DMS79 treated with DMSO at 0.1 percent for 48 hours (cell line): Measurements from ENCODE around the gene LUC7L.
"Not testable (repeated sequence)": the region's sequence is repeated elsewhere in the genome, so short reads cannot be mapped to it uniquely, and the experiment has no call there.

Source experiments
- DNase-seq: peaks from one replicate; lab custom pipeline; 2025; lab: John Stamatoyannopoulos, UW

Gene LUC7L, protein sequence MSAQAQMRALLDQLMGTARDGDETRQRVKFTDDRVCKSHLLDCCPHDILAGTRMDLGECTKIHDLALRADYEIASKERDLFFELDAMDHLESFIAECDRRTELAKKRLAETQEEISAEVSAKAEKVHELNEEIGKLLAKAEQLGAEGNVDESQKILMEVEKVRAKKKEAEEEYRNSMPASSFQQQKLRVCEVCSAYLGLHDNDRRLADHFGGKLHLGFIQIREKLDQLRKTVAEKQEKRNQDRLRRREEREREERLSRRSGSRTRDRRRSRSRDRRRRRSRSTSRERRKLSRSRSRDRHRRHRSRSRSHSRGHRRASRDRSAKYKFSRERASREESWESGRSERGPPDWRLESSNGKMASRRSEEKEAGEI

DNA sequence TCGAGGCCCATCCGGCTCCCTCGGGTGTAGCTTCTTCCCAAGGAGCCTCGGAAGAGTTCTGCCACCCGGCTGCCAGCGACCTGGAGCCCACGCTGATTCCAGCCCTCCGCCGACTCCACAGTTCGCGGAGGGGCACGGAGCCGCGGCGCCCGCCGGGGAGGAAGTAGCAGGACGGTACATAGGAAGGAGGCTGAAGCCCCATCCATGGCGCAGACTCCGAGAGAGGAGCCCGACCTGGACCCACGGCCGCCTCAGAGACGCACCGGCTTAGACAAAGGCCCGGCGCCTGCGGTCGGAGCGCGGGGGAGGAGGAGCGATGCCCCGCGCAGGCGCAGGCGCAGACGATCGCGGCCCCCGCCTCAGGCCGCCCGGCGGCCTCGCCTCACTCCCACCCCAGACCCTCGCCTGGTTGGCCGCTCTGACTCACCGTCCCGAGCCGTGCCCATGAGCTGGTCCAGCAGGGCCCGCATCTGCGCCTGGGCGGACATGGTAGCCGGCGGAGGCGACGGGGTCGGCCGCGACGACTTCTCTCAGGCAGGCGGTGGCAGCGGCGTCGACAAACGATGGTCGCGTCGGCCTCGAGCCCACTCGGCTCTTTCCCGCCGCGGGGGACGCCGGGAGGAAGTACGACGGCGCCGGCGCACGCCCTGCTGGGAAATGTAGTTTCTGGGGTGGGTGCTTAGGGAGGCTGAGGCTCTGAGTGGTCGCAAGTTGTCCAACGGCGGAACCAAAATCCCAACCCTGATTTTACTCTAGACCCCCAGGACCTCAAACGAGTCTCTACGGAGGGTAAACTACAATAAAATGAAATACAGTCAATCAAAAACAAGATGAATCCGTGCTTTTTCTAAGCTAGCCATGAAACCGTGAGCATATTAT, at the start of gene LUC7L:
Gene LUC7L (minus strand): TSS at position 598 of the 879 bp plus-strand sequence. CDS start 110 bp downstream, at position 488.
- peak; percentile 78 for DNase-seq

DNA sequence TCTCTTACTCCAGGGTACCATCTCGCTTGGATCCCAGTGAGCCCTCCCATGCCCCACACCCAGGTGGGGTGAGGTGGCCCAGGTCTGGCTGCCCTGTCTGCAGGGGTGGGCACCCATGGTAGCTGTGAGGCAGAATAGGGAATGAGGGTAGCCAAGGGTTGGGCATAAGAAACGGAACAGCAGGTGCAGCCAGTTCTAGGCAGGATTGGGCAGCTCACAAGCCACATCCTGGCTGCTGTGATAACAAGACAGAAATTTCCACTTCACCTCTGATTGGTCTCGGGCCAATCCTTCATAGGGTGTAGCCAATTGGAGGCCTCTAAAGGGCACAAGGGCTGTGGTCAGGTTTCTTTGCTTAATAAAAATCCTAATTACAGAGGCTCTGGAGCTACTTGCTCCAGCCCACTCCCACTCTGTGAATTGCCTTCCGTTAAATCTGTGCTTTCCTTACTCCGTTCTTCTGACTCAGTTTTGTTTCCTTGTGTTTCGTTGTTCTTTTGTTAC, 49.7 kb upstream of the LUC7L start:
- peak; percentile 79 for DNase-seq

DNA sequence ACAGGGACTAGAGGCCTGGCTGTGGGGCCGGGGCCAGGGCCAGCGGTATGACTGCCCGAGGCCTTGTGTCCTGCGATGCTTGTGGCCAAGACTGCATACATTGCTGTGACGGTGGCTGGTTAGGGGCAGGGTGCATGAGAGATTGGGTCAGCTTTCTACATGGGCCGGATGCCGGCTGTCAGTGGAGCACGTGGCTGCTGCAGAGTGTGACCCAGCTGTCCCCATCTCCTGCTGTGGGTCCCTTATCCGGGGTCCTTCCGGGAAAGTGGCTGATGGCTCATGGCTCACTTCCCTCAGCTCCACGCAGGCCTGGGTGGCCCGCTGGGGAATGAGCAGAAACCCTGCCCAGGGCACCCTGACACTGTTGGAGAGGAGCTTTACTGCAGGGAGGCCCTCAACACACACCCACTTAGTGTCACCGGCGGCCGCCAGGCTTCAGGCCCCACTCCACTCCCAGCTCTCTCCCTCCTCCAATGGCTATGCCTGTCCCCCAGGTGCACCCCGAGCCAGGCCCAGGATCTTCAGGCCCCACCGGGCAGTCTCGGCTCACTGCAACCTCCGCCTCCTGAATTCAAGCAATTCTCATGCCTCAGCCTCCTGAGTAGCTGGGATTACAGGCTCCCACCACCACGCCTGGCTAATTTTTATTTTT, 47.3 kb upstream of the LUC7L start:
- DNase-seq = no peak

DNA sequence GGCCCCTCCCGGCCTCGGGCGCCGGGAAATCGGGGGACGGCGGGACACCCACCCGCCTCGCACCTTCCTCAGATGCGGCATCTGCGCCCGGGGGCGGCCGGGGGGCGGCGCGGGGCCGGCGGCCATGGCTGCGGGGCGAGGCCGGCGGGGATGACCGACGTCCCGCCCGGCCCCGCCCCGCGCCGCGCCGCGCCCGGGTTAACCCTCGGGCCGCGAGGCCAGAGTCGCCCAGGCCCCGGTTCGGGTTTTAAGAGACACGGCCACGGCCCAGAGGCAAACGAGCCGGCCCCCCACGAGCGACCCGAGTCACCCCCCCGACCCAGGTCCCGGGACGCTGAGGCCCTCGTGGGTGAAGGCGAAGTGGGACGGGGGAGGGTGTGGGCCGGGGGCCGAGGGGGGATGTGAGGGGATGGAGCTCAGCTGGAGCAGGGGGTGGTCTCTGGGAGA, 46.6 kb upstream of the LUC7L start, which contains the start of gene RGS11:
Gene RGS11 (minus strand): TSS at position 159 of the 447 bp plus-strand sequence. CDS start 33 bp downstream, at position 126.
- DNase-seq = no peak

DNA sequence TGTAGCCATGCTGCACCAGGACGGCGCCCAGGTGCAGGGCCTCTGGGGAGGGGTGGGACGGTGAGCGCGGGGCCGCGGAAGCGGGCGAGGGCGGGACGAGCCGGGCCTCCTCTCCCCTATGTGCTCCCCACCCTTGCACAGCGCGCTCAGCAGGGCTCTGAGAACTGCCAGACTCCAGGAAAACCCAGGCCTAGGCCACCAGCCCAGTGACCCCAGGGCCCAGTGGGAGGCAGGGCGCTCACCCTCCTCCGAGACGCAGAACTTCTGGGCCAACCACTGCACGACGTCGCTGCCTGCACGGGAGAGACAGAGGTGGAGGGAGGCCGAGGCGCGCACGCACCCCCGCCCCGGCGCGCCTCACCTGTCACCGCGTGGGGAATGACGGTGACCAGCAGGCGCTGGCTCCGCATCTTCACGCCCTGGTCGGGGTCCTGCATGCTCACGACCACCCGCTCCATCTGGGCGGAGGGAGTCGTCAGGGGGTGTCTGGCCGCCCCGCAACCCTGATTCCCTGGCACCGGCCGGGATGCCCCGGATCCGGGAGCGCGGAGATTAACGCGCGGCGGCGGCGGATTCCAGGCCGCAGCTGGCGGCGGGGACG, 45.9 kb upstream of the LUC7L start:
- DNase-seq = peak; percentile 27

DNA sequence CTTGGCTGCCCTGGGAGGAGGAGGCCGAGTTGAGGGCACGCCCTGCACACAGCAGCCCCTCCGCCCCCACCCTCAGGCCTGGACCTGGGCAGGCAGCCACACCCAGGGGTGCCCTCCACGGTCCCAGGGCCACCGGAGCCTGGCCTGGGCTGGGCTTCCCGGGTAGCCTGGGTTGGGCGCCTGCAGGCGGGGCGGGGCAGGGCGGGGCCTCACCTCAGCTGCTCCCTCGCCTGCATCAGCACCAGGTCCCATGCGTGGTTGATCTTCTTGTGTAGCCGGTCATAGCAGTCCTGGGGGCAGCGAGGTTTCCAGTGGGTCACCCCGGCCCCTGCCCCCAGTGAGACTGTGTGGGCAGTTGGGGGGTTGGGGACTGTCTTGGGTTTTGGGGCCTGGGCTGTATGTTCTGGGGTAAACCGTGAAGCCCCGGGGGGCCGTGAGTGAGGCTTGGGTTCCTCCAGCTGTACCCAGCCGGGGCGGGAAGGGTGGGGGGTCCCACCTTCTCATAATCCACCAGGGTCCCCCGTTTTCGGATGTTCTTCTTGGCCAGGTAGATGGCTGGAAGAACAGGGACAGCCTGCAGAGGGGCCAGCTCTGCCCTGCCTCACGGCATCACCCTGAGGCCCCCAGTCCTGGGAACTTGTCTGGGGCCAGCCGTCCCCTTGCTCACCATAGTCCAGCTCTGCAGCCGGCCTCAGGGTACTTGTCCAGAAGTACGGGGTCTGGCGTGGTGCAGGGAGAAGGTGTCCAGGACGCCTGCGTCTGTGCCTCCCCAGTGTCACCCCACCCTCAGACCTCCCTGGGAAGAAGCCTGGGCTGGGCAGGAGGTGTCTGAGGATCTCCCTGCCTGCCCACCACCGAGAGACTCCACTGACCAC, 44.5 kb upstream of the LUC7L start:
- no peak for DNase-seq

DNA sequence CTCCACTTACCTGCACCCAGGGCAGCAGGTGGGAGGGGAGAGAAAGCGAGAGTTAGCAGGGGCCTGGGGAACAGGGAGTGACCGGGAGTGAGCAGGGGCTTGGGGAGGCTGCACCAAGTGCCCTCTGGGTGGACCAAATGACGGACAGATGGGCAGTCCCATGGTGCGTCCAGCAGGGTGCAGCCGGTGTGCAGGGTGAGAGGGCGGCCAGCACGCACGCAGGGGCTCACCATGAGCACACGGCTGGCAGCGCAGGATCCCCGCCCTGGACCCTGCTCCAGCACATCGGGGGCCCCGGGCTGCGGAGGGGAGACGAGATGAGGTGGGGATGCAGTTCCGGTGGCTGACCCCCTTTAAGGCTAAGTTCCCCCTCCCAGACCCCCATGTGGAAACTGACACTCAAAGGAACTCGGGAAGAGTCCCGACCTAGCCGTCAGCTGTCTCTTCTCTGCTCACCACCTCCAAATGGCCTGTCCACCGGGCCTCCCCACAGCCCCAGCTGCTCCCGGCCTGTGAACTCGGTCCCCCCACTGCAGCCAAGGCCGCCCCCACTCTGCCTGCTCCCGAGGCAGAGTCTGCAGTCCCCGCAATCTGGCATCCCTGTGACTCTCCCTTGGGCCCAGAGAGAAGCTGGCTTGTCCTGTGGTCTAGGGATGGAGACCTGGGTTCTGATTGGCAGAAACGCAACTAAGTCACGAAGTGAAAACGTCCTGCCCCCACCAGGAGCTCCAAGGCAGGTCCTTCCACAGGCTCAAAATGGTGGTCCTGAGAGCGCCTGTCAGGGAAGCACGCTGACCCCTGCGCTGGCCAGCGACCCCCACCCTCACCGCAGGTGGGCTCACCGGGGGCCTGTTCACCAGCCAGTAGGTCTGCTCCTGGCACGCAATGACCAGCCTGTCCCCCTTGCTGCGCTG, 43.6 kb upstream of the LUC7L start:
- no peak for DNase-seq

DNA sequence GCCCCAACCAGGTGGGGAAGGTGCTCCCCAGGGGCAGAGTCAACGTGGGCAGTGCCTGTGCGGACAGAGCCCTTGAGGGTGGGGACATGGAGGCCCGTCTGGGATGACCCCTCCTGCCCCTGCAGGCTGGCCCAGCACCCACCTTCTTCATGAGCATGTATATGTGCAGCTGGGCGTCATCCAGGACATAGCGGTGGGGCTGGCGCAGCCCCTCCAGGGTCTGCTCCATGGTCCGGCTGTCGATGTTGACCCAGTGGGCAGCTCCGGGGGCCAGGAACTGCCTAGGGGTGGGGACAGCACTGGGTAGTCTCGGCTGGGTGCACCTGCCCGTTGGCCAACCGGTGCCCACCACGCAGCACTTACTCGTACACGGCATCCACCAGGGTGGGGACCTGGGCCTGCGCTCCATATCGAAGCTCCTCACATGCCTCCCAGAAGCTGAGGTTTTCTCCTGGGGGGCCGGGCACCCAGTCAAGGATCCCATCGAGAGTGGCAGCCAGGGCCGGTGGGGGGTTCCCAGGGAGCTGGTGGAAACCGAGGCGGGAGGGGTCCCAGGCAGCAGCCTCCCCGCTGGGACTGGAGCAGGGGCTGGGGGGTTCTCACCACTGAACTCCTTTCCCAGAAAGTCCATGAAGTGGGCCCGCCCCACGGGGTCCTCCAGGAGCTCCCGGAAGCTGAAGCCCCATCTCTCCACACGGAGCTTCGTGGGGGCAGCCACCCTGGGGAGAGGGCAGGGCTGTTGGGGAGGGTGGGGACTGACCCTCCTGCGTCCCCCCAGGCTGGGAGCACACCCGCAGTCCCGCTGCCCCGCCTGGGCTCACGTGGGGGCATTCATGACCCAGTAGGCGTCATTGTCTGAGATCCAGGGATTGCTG, 41.4 kb upstream of the LUC7L start:
- no peak for DNase-seq

DNA sequence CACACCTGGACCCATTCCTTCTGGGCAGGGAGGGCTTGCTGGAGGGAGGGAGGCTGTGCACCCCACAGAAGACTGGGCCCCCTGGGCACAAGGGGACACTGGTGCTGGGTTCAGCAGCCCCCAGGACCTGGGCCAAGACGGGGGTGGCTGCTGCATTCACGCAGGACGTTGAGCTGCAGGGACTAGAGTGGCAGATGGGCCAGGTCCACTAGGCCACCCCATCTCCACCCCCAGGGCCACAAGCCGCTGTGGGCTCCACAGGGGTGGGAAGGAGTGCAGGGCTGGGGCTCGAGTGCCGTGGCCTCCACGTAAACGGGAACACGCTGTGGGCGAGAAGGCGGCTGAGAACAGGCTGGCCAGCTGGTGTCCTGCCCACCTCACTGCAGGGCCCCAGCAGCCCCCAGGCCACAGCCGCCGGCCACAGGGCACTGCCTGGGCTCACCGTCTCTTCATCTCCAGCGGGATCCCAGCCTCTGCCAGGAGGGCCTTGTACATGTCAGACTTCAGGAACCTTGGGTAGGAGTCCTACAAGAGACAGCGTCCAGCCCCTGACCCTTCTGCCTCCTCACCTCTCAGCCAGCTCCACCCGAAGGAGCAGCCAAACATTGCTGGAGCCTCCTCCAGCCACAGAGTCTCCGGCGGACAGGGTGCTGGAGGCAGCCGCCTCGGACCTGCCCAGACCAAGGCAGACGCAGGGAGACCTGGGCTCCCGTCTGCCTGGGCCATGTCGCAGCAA, 40.0 kb upstream of the LUC7L start:
- no peak for DNase-seq

DNA sequence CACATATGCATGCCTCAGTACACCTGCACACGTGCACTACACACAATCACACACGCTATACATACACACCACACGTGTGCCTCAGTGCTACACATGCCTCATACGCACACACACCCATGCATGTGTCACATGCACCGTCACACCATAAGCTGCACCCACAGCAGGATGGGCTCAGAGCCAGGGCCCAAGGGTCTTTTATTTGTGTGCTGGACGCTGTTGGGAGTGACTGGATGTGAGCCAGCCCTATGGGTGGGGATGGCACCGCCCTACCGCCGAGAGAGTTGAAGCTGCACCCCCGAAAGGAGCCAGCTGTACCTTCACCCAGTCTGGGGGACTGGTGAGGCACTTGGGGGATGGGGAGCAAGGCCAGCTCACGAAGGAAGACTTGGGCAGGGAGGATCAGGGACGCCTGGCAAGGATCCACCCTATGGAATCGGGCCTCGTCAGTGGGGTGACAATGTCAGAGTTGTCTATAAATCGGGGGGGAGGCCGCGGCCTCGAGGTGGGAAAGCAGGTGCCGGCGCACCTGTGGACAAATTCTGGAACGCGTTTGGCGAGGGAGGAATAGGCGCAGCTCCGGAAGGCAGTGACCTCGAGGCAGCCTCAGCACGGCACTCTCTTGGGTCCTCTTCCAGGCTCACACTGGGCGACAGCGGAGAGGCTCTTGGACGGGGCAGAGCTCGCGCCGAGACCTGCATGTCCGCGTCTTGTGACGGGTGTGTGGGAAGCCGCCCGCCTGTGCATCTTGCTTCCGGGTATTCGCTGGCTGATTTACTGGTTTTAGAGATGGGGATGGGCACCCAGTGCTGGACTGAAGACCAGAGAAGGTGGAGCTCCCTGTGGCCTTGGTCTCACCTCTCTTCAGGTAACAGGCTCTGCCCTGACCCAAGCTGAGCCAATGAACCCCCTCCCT, 39.1 kb upstream of the LUC7L start:
- peak; percentile 54 for DNase-seq

DNA sequence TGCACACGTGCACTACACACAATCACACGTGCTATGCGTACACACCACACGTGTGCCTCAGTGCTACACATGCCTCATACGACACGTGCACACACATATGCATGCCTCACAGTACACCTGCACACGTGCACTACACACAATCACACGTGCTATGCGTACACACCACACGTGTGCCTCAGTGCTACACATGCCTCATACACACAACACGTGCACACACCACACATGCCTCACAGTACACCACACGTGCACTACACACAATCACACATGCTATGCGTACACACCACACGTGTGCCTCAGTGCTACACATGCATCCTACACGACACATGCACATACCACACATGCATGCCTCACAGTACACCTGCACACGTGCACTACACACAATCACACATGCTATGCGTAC, 38.3 kb upstream of the LUC7L start:
- not testable (repeated sequence) for DNase-seq

DNA sequence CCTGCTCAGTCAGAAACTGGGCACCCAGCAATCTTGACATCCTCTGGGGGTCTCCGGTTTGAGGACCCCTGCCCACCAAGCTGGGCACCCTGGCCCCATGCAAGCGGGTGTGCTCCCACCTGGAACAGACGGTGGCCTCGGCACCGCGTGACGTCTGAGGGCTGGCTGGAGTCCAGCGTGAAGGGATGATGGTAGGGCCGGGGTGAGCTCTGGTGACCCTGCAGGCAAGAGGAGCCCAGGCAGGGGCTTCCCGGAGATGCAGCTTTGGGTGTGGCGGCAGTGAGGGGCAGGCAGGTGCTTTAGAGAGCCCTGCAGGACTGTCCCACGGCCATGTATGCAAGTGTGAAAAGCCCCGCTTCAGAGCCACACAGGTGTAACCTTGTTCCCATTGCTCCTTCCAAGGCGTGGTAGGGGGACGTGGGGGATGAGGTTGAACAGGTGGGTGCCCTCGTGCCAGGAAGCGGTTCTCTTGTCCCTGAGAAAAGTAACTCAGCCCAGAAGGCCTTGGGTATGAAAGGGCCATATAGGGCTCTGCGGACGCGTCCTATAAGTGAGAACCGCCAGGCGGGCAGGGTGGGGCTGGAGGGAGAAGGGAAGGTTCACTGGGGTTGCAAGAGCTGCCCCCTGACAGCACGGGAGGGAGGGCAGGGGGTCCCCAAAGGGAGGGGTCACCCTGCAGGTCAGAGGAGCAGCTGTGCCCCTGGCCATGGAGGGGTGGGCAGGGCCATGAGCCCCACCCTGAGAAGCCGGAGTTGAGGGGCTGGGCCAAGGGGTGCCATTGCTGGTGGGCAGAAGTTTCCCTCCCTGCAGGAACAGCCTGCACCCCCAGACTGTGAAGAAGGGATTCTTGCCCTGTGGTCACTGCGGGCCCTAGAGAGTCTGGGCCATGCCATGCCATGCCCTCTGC, 37.3 kb upstream of the LUC7L start:
- no peak for DNase-seq

DNA sequence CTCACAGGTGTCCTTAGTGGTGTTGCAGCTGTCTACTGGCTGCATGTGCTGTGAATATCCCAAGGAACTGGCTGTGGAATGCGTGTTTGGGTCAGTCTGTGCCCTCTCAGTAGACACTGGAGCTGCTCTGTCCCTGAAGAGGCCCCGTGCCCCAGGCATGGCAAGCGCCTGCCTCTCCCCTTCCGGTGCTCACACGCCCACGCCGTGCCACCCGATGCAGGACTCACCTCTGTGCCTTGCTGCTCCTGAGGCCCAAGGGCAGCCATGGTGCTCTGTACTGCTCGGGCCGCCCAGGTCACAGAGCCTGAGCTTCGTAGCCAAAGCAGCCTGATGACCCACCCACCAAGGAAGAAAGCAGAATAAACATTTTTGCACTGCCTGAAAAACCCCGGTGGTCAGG, 36.5 kb upstream of the LUC7L start:
- DNase-seq = no peak

DNA sequence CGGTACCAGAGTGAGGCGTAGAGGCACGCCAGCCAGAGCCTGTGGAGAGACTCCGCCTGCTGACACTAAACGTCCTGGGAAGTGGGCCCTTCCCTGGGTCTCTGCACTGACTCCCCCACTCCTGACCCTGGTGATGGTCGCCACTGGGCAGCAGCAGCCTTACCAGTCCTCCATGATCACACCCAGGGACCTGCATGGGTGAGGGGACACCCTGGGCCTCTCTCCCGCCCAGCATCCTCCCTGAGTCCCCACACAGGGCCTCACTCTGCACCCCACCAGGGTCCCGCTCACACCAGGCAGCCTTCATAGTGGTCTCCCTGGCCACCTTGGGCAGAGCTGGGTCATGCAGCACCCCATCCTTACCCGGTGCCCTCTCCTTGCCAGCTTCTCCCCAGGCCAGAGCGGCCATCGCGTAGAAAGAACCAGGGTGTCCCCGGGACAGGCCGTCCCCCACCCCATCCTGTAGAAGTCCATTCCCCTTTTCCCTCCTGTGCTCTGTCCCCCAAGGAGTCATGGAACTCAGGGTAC, 35.8 kb upstream of the LUC7L start:
- DNase-seq = no peak

DNA sequence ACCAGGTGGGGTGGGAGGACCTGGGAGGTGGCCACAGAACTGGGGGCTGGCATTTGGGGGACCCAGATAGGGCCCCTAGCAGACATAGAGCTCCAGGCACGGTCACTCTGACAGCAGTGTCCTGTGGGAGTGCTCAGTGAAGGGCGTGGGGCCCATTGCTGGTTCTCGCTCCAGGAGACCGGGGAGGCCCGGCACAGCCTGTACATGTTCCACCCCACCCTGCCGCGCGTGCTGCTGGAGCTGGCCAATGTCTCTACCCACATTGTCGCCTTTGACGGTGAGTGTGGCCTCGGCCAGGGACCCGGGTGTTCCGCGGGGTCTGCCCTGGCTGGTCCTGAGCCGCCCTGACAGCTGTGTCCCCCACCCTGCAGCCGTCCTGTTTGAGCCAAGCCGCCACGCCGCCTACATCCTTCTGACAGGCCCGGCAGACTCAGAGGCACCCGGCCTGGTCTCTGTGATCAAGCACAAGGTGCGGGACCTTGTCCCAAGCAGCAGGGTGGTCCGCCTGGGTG, 35.2 kb upstream of the LUC7L start:
- no peak for DNase-seq
